Liver (tissue), 9 donors: ENCODE data around the gene NARS2. TPM values are rescaled to one million over a fixed set of nuclear protein-coding genes. Genes with fewer than 3 reads are reported as not detected.

Experiments
- DNase-seq: peaks from one replicate; pipeline ENCODE4 v3.0.0-alpha.2; 2017; ENCODE audit warnings: low spot score
- H3K27ac ChIP-seq, 2 donors: one replicate each; pipeline ENCODE4 v1.7.0; 2013; ENCODE audit warnings: inconsistent platforms in 2 of 2, low read length in 2 of 2, control low read depth in 1 of 2, low read depth in 1 of 2, mild to moderate bottlenecking in 1 of 2
- H3K27me3 ChIP-seq, 4 donors: one replicate each; pipeline versions ENCODE4 v1.6.1 to v1.7.0; 2013; ENCODE audit warnings: low read length in 3 of 4, inconsistent platforms in 1 of 4, mild to moderate bottlenecking in 1 of 4, moderate library complexity in 1 of 4; ENCODE audit not compliant: control insufficient read depth in 4 of 4, insufficient read depth in 4 of 4
- H3K36me3 ChIP-seq, 4 donors: one replicate each; pipeline versions ENCODE4 v1.6.1 to v1.7.0; 2013; ENCODE audit warnings: low read length in 3 of 4, mild to moderate bottlenecking in 3 of 4, low read depth in 1 of 4, moderate library complexity in 1 of 4; ENCODE audit not compliant: control insufficient read depth in 4 of 4, insufficient read depth in 3 of 4
- H3K4me1 ChIP-seq, 4 donors: one replicate each; pipeline versions ENCODE4 v1.6.1 to v1.7.0; 2013; ENCODE audit warnings: low read length in 3 of 4, mild to moderate bottlenecking in 3 of 4, moderate library complexity in 1 of 4; ENCODE audit not compliant: control insufficient read depth in 4 of 4, insufficient read depth in 4 of 4
- H3K4me3 ChIP-seq, 3 donors: one replicate each; pipeline versions ENCODE4 v1.6.1 to v1.7.0; 2013; ENCODE audit warnings: low read length in 3 of 3, control low read depth in 1 of 3, low read depth in 1 of 3, mild to moderate bottlenecking in 1 of 3
- H3K9ac ChIP-seq, 2 donors: one replicate each; pipeline ENCODE4 v1.7.0; 2013; ENCODE audit warnings: low read length in 2 of 2, mild to moderate bottlenecking in 2 of 2, moderate library complexity in 2 of 2, control low read depth in 1 of 2, low read depth in 1 of 2
- H3K9me3 ChIP-seq, 4 donors: one replicate each; pipeline versions ENCODE4 v1.6.1 to v1.7.0; 2013; ENCODE audit warnings: low read length in 3 of 4; ENCODE audit not compliant: control insufficient read depth in 4 of 4
- EGR1 ChIP-seq, 2 donors: IDR thresholded peaks; 2 replicates each; pipeline ENCODE4 v1.6.1; 2016 to 2018; ENCODE audit warnings: antibody characterized with exemption in 2 of 2, low read depth in 2 of 2
- FOXA1 ChIP-seq: IDR thresholded peaks from 2 replicates; pipeline ENCODE4 v1.6.1; 2016; ENCODE audit warnings: antibody characterized with exemption
- FOXA2 ChIP-seq: IDR thresholded peaks from 2 replicates; pipeline ENCODE4 v1.6.1; 2016; ENCODE audit warnings: antibody characterized with exemption
- GABPA ChIP-seq, 2 donors: IDR thresholded peaks in 1 of 2; conservative IDR thresholded peaks in 1 of 2; 2 replicates each; pipeline ENCODE4 v1.6.1; 2016; ENCODE audit warnings: antibody characterized with exemption in 2 of 2, mild to moderate bottlenecking in 1 of 2, moderate library complexity in 1 of 2
- HNF4G ChIP-seq: IDR thresholded peaks from 2 replicates; pipeline ENCODE4 v1.6.1; 2016; ENCODE audit warnings: antibody characterized with exemption
- JUND ChIP-seq, 2 donors: IDR thresholded peaks; 2 replicates each; pipeline ENCODE4 v1.6.1; 2016; ENCODE audit warnings: antibody characterized with exemption in 2 of 2
- NR2F2 ChIP-seq: IDR thresholded peaks from 2 replicates; pipeline ENCODE4 v1.6.1; 2016; ENCODE audit warnings: antibody characterized with exemption
- RAD21 ChIP-seq, 2 donors: IDR thresholded peaks; 2 replicates each; pipeline ENCODE4 v1.6.1; 2016; ENCODE audit warnings: antibody characterized with exemption in 2 of 2, mild to moderate bottlenecking in 2 of 2
- RXRA ChIP-seq, 2 donors: IDR thresholded peaks; 2 replicates each; pipeline ENCODE4 v1.6.1; 2017 to 2018; ENCODE audit warnings: antibody characterized with exemption in 2 of 2, mild to moderate bottlenecking in 1 of 2
- SP1 ChIP-seq: IDR thresholded peaks from 2 replicates; pipeline ENCODE4 v1.6.1; 2018; ENCODE audit warnings: antibody characterized with exemption, mild to moderate bottlenecking
- YY1 ChIP-seq: IDR thresholded peaks from 2 replicates; pipeline ENCODE4 v1.6.1; 2016; ENCODE audit warnings: antibody characterized with exemption, mild to moderate bottlenecking
- WGBS: extraction: QIAGEN DNeasy Blood & Tissue Kit; methylation state at CpG from one replicate; pipeline ENCODE4 v1.1.7; 2013; 5-methylcytosine and 5-hydroxymethylcytosine counted together
- polyA plus RNA-seq, 2 donors: library from polyadenylated mRNA; stranded (reverse) in 1 of 2; unstranded in 1 of 2; fragments of 200-250 nt in 1 of 2; fragments of >200 nt in 1 of 2; fragmentation: Nextera tagmentation in 1 of 2; extraction: Ambion mirVana in 1 of 2; gene quantifications; one replicate each; pipeline versions ENCODE4 v1.2.1 to v1.2.3, GENCODE V29; 2013 to 2015
- total RNA-seq, 2 donors: library from RNA; depleted of rRNA; stranded (reverse); fragments of >200 nt; gene quantifications; one replicate each; pipeline ENCODE4 v1.2.3, GENCODE V29; 2014
- TF ChIP-seq, protein P1 (sequence below): IDR thresholded peaks from 2 replicates; pipeline ENCODE4 v1.6.1; 2016; ENCODE audit warnings: antibody characterized with exemption
- TF ChIP-seq, protein P2 (sequence below): IDR thresholded peaks from 2 replicates; pipeline ENCODE4 v1.6.1; 2016; ENCODE audit warnings: antibody characterized with exemption
- TF ChIP-seq, protein P3 (sequence below): IDR thresholded peaks from 2 replicates; pipeline ENCODE4 v1.6.1; 2016; ENCODE audit warnings: antibody characterized with exemption, mild to moderate bottlenecking
- TF ChIP-seq, protein P4 (sequence below): IDR thresholded peaks from 2 replicates; pipeline ENCODE4 v1.6.1; 2016; ENCODE audit warnings: antibody characterized with exemption
- TF ChIP-seq, protein P5 (sequence below): fragments of 150-350 bp; IDR thresholded peaks from 2 replicates; pipeline ENCODE4 v1.5.1; 2017; ENCODE audit warnings: improper control_type of control experiment, low read depth, low read length; ENCODE audit not compliant: missing input control
- donor health status: healthy.
- donor health status: healthy.
- donor health status: healthy.
- donor health status: healthy.
- donor health status: healthy.

The NARS2 gene
- total and polyA plus RNA-seq, 4 donors, result 10.4 to 19.4 (median 11.8) TPM

DNA sequence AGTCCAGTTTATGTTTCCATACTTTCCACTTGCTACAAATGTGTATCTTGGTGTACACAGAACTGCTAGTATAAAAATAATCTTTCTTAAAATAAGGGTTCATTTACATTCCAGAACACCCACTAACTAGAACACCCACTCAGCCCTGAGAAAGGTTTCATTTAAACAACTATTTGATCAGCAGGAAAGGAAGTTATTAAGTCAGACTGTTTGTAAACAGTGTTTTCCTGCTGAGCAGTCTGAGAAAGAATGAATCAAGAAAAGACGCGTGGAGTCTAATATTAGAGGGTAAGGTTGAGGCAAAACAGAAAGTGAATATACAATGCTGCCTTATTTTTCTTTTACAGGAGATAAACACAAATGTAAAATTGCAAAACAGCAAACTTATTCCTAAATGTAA lies 32.7 kb downstream of the NARS2 start:
- no peak for DNase-seq
- H3K27me3 ChIP-seq, result no peaks in the 10 kb centered on the region
- H3K9ac ChIP-seq, result no peak overlapping the region
- no peak for TF ChIP-seq JUND (IDR thresholded peaks at IDR 0.05)
- TF ChIP-seq, protein P1, sequence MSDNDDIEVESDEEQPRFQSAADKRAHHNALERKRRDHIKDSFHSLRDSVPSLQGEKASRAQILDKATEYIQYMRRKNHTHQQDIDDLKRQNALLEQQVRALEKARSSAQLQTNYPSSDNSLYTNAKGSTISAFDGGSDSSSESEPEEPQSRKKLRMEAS, result no peak
- no peak for TF ChIP-seq EGR1 (IDR thresholded peaks at IDR 0.05; ENCODE audit: low read depth in 2 of 2)
- no peak for TF ChIP-seq SP1
- TF ChIP-seq, protein P2, sequence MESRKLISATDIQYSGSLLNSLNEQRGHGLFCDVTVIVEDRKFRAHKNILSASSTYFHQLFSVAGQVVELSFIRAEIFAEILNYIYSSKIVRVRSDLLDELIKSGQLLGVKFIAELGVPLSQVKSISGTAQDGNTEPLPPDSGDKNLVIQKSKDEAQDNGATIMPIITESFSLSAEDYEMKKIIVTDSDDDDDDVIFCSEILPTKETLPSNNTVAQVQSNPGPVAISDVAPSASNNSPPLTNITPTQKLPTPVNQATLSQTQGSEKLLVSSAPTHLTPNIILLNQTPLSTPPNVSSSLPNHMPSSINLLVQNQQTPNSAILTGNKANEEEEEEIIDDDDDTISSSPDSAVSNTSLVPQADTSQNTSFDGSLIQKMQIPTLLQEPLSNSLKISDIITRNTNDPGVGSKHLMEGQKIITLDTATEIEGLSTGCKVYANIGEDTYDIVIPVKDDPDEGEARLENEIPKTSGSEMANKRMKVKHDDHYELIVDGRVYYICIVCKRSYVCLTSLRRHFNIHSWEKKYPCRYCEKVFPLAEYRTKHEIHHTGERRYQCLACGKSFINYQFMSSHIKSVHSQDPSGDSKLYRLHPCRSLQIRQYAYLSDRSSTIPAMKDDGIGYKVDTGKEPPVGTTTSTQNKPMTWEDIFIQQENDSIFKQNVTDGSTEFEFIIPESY, result no peak
- TF ChIP-seq YY1, result no peak
- TF ChIP-seq RAD21 (IDR thresholded peaks at IDR 0.05), result no peak
- TF ChIP-seq, protein P3, sequence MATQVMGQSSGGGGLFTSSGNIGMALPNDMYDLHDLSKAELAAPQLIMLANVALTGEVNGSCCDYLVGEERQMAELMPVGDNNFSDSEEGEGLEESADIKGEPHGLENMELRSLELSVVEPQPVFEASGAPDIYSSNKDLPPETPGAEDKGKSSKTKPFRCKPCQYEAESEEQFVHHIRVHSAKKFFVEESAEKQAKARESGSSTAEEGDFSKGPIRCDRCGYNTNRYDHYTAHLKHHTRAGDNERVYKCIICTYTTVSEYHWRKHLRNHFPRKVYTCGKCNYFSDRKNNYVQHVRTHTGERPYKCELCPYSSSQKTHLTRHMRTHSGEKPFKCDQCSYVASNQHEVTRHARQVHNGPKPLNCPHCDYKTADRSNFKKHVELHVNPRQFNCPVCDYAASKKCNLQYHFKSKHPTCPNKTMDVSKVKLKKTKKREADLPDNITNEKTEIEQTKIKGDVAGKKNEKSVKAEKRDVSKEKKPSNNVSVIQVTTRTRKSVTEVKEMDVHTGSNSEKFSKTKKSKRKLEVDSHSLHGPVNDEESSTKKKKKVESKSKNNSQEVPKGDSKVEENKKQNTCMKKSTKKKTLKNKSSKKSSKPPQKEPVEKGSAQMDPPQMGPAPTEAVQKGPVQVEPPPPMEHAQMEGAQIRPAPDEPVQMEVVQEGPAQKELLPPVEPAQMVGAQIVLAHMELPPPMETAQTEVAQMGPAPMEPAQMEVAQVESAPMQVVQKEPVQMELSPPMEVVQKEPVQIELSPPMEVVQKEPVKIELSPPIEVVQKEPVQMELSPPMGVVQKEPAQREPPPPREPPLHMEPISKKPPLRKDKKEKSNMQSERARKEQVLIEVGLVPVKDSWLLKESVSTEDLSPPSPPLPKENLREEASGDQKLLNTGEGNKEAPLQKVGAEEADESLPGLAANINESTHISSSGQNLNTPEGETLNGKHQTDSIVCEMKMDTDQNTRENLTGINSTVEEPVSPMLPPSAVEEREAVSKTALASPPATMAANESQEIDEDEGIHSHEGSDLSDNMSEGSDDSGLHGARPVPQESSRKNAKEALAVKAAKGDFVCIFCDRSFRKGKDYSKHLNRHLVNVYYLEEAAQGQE, result no peak
- TF ChIP-seq, protein P4, sequence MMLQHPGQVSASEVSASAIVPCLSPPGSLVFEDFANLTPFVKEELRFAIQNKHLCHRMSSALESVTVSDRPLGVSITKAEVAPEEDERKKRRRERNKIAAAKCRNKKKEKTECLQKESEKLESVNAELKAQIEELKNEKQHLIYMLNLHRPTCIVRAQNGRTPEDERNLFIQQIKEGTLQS, result no peak
- TF ChIP-seq, protein P5, sequence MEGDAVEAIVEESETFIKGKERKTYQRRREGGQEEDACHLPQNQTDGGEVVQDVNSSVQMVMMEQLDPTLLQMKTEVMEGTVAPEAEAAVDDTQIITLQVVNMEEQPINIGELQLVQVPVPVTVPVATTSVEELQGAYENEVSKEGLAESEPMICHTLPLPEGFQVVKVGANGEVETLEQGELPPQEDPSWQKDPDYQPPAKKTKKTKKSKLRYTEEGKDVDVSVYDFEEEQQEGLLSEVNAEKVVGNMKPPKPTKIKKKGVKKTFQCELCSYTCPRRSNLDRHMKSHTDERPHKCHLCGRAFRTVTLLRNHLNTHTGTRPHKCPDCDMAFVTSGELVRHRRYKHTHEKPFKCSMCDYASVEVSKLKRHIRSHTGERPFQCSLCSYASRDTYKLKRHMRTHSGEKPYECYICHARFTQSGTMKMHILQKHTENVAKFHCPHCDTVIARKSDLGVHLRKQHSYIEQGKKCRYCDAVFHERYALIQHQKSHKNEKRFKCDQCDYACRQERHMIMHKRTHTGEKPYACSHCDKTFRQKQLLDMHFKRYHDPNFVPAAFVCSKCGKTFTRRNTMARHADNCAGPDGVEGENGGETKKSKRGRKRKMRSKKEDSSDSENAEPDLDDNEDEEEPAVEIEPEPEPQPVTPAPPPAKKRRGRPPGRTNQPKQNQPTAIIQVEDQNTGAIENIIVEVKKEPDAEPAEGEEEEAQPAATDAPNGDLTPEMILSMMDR, result no peak
- no peak overlapping the region for H3K27ac ChIP-seq
- no peaks in the 10 kb centered on the region for H3K9me3 ChIP-seq
- WGBS, result 69% methylated on average over 2 of the region's 2 CpGs
- peaks cover 0 to 4% (median 2%) of the 10 kb centered on the region in 4 donors for H3K4me1 ChIP-seq
- H3K36me3 ChIP-seq, result peaks cover 0 to 2% (median 0%) of the 10 kb centered on the region in 4 donors
- no peak overlapping the region for H3K4me3 ChIP-seq

DNA sequence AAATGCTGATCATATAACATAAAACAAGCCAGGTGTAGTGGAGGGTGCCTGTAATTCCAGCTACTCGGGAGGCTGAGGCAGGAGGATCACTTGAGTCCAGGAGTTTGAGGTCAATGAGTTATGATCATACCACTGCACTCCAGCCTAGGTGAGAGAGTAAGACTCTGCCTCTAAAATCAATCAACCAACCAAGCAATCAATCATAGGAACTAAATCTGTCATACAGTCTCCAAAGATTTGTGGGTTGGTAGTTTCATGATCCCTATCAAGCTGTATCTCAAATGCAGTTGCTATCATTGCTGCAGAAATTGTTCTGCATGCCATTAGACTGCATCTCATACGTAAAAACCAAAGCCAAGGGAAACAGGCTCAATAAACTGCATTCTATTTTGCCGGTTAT lies 33.1 kb downstream of the NARS2 start:
- Histone ChIP-seq H3K4me1 (peaks cover 0 to 4% (median 2%) of the 10 kb centered on the region in 4 donors), H3K9me3 (no peaks in the 10 kb centered on the region), H3K27ac (no peak overlapping the region), H3K36me3 (peaks cover 0 to 3% (median 0%) of the 10 kb centered on the region in 4 donors), H3K9ac (no peak overlapping the region), H3K27me3 (no peaks in the 10 kb centered on the region), H3K4me3 (no peak overlapping the region)
- TF ChIP-seq FOXA1 (no peak), FOXA2 (no peak), GABPA (IDR thresholded peaks at IDR 0.05 in 1 of 2, conservative IDR thresholded peaks at IDR 0.05 in 1 of 2) (no peak), EGR1 (IDR thresholded peaks at IDR 0.05; ENCODE audit: low read depth in 2 of 2) (no peak), HNF4G (no peak), JUND (IDR thresholded peaks at IDR 0.05) (no peak), RXRA (IDR thresholded peaks at IDR 0.05) (no peak), NR2F2 (no peak), RAD21 (IDR thresholded peaks at IDR 0.05) (no peak)
- TF ChIP-seq, protein P3, result no peak
- WGBS, result 89% methylated on average over 3 of the region's 3 CpGs
- DNase-seq, result no peak
